HG03103 (cell line): ENCODE results near the gene ARL6IP4.
"Not testable (repeated sequence)": the region's sequence is repeated elsewhere in the genome, so short reads cannot be mapped to it uniquely, and the experiment has no call there.

Experiments used
- ATAC-seq: cut with Tn5 transposase; IDR thresholded peaks from one replicate; pipeline ENCODE4 v1.9.1; 2021; ENCODE audit warnings: low read depth; ENCODE audit not compliant: unreplicated experiment

The ARL6IP4 gene

GRCh38 chr12:123005081-123005626, 24.7 kb downstream of the ARL6IP4 start:
- ATAC-seq, result no peak

- no peak for ATAC-seq
Measured at GRCh38 chr12:123006977-123007376, 26.5 kb downstream of the ARL6IP4 start.

GRCh38 chr12:123010110-123010509, 29.6 kb downstream of the ARL6IP4 start:
- no peak for ATAC-seq

GRCh38 chr12:123010681-123011080, 30.2 kb downstream of the ARL6IP4 start:
- no peak for ATAC-seq

- no peak for ATAC-seq
Measured at GRCh38 chr12:123011701-123012100, 31.2 kb downstream of the ARL6IP4 start.

GRCh38 chr12:123013185-123014095, 33.0 kb downstream of the ARL6IP4 start:
- ATAC-seq, result no peak

- not testable (repeated sequence) for ATAC-seq
Measured at GRCh38 chr12:123014473-123014872, 34.0 kb downstream of the ARL6IP4 start.

GRCh38 chr12:123017753-123018152, 37.3 kb downstream of the ARL6IP4 start:
- ATAC-seq, result no peak

- ATAC-seq, result no peak
Measured at GRCh38 chr12:123019841-123020138, 39.3 kb downstream of the ARL6IP4 start.

- ATAC-seq, result no peak
Measured at GRCh38 chr12:123021688-123022604, 41.5 kb downstream of the ARL6IP4 start.

- ATAC-seq, result no peak
Measured at GRCh38 chr12:123022846-123023245, 42.4 kb downstream of the ARL6IP4 start.

- ATAC-seq, result no peak
Measured at GRCh38 chr12:123024819-123025391, 44.4 kb downstream of the ARL6IP4 start.

- ATAC-seq, result no peak
Measured at GRCh38 chr12:123026094-123026853, 45.8 kb downstream of the ARL6IP4 start.

GRCh38 chr12:123027726-123028445, 47.4 kb downstream of the ARL6IP4 start:
- no peak for ATAC-seq

GRCh38 chr12:123028475-123028874, 48.0 kb downstream of the ARL6IP4 start:
- no peak for ATAC-seq

GRCh38 chr12:123029550-123029949, 49.1 kb downstream of the ARL6IP4 start:
- ATAC-seq, result no peak

GRCh38 chr12:123030686-123031085, 50.2 kb downstream of the ARL6IP4 start:
- no peak for ATAC-seq

- no peak for ATAC-seq
Measured at GRCh38 chr12:123031171-123031845, 50.8 kb downstream of the ARL6IP4 start.
